ENCODE data around the gene MT1M. TPM values are rescaled to one million over a fixed set of nuclear protein-coding genes. Genes with fewer than 3 reads are reported as not detected.

MT1M gene
- total and polyA plus RNA-seq, 10 of the 15 experiments (the other 5 are each of a cell fraction or from before 2014, with no cell fraction given) = not detected

GRCh38 chr16:56600398-56600999, 32.0 kb upstream of the MT1M start:
- no peak overlapping the region for H3K4me3 ChIP-seq
- H3K36me3 ChIP-seq (ENCODE audit: control insufficient read depth in 2 of 2, insufficient read depth in 2 of 2, low read length in 1 of 2) = no peaks in the 10 kb centered on the region
- DNase-seq (ENCODE audit: low read depth, low spot score) (no peak), FAIRE-seq (peak; percentile 13), ATAC-seq (peak; percentile 92)
- TF ChIP-seq CTCF (IDR thresholded peaks at IDR 0.05 in 2 of 3, conservative IDR thresholded peaks at IDR 0.05 in 1 of 3; ENCODE audit: control insufficient read depth in 2 of 3, extremely low read depth in 1 of 3, insufficient read depth in 1 of 3, low read depth in 3 of 3, low read length in 3 of 3) (peak; percentile 64 to 74 (median 64)), RAD21 (IDR thresholded peaks at IDR 0.05; ENCODE audit: insufficient read depth, low read depth, low read length) (peak; percentile 49), ZNF622 (IDR thresholded peaks at IDR 0.05) (no peak), ZBED1 (IDR thresholded peaks at IDR 0.05; ENCODE audit: borderline replicate concordance) (no peak), PBX3 (IDR thresholded peaks at IDR 0.05; ENCODE audit: insufficient replicate concordance, low read depth, low read length) (no peak), ZSCAN29 (IDR thresholded peaks at IDR 0.05) (no peak), NFIC (IDR thresholded peaks at IDR 0.05; ENCODE audit: low read depth, low read length) (no peak), EP300 (IDR thresholded peaks at IDR 0.05; ENCODE audit: borderline replicate concordance in 1 of 2, control insufficient read depth in 1 of 2, low read depth in 2 of 2, low read length in 2 of 2) (no peak), CHD1 (IDR thresholded peaks at IDR 0.05; ENCODE audit: low read depth, low read length) (no peak), SMC3 (IDR thresholded peaks at IDR 0.05; ENCODE audit: borderline replicate concordance, low read length) (peak; percentile 63; the same call in 1 of the 2 replicates)
- H3K27me3 ChIP-seq (replicated peaks in 1 of 2; ENCODE audit: control insufficient read depth in 2 of 2, insufficient read depth in 2 of 2, low read length in 1 of 2) = no peaks in the 10 kb centered on the region; a peak in 2 of 4 replicates
- H3K9me3 ChIP-seq (replicated peaks; ENCODE audit: control insufficient read depth, insufficient read depth, low read length) = no peaks in the 10 kb centered on the region
- ChIA-PET SMC1A (ENCODE audit: uncharacterized antibody, unreplicated experiment) (interaction anchor here (0.6 to 2.8 kb wide), 13 partner anchors 9 to 101 kb away, joined by 3 to 14 read pairs (median 3); no protein-coding TSS in a partner anchor), CTCF (interaction anchor here (0.5 to 2.3 kb wide), 25 partner anchors 9 to 269 kb away, joined by 3 to 31 read pairs (median 4); partner anchors contain the start of gene MT1E), RAD21 (ENCODE audit: unreplicated experiment) (interaction anchor here (0.6 to 1.6 kb wide), 6 partner anchors 9 to 101 kb away, joined by 3 to 7 read pairs (median 5); no protein-coding TSS in a partner anchor), POLR2A (no interaction called here)
- H2AFZ ChIP-seq (ENCODE audit: control insufficient read depth, low read depth, low read length) = no peak overlapping the region
- H3K4me1 ChIP-seq (ENCODE audit: control insufficient read depth, insufficient read depth, low read length) = no peaks in the 10 kb centered on the region
- BruUV-seq (replicated peaks) = no TSS peak
- no peak overlapping the region for H3K9ac ChIP-seq (ENCODE audit: control insufficient read depth, insufficient read depth, low read length)
- H3K27ac ChIP-seq (ENCODE audit: control insufficient read depth, insufficient read depth) = no peak overlapping the region
- H3K4me2 ChIP-seq (ENCODE audit: control insufficient read depth, insufficient read depth) = no peak overlapping the region
- in situ Hi-C loops (cut with MboI) = no loop called here
- intact Hi-C loops (cut with micrococcal nuclease; ENCODE audit: unreplicated experiment) = loop anchor here (1.0 kb wide), 1 partner anchor 86 kb away; no protein-coding TSS in a partner anchor
- no peaks in the 10 kb centered on the region for H3K79me2 ChIP-seq (ENCODE audit: control insufficient read depth, insufficient read depth, low read length)
- 4% methylated on average over 8 of the region's 8 CpGs for WGBS (ENCODE audit: insufficient coverage, insufficient replicate concordance, low lambda C conversion rate, missing lambda C conversion rate)
- no peaks in the 10 kb centered on the region for H4K20me1 ChIP-seq (ENCODE audit: control insufficient read depth, insufficient read depth)
